Thyroid gland (tissue), 4 donors: ENCODE results near the gene GAS7.

Source experiments
- POLR2A ChIP-seq, 2 donors: fragments of 450-650 bp; IDR thresholded peaks; one replicate each; pipeline ENCODE4 v1.6.1; 2017; ENCODE audit warnings: antibody characterized with exemption in 2 of 2, mild to moderate bottlenecking in 2 of 2, moderate library complexity in 1 of 2
- TF ChIP-seq, protein P1 (sequence below), 6 experiments: fragments of 200-600 bp in 3 of 6; fragments of 450-650 bp in 3 of 6; sonication (generic) in 3 of 6; IDR thresholded peaks; one replicate each; pipeline ENCODE4 v1.5.1; 2016 to 2019; ENCODE audit warnings: antibody characterized with exemption in 6 of 6, mild to moderate bottlenecking in 2 of 6, inconsistent platforms in 1 of 6, moderate library complexity in 1 of 6

GRCh38 chr17:10089196-10089804 lies 109.1 kb downstream of the GAS7 start:
- TF ChIP-seq, protein P1, sequence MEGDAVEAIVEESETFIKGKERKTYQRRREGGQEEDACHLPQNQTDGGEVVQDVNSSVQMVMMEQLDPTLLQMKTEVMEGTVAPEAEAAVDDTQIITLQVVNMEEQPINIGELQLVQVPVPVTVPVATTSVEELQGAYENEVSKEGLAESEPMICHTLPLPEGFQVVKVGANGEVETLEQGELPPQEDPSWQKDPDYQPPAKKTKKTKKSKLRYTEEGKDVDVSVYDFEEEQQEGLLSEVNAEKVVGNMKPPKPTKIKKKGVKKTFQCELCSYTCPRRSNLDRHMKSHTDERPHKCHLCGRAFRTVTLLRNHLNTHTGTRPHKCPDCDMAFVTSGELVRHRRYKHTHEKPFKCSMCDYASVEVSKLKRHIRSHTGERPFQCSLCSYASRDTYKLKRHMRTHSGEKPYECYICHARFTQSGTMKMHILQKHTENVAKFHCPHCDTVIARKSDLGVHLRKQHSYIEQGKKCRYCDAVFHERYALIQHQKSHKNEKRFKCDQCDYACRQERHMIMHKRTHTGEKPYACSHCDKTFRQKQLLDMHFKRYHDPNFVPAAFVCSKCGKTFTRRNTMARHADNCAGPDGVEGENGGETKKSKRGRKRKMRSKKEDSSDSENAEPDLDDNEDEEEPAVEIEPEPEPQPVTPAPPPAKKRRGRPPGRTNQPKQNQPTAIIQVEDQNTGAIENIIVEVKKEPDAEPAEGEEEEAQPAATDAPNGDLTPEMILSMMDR (IDR thresholded peaks at IDR 0.05), result no peak
- no peak for TF ChIP-seq POLR2A (IDR thresholded peaks at IDR 0.05)
